HG03139 (cell line): ENCODE results near the gene SGTB.
A peak's percentile ranks its signal among the peaks of the same experiment; 100 is the strongest.
"Not testable (repeated sequence)": the region's sequence is repeated elsewhere in the genome, so short reads cannot be mapped to it uniquely, and the experiment has no call there.

Source experiments
- ATAC-seq: cut with Tn5 transposase; IDR thresholded peaks from one replicate; pipeline ENCODE4 v1.9.1; 2021; ENCODE audit not compliant: unreplicated experiment

Gene SGTB

DNA sequence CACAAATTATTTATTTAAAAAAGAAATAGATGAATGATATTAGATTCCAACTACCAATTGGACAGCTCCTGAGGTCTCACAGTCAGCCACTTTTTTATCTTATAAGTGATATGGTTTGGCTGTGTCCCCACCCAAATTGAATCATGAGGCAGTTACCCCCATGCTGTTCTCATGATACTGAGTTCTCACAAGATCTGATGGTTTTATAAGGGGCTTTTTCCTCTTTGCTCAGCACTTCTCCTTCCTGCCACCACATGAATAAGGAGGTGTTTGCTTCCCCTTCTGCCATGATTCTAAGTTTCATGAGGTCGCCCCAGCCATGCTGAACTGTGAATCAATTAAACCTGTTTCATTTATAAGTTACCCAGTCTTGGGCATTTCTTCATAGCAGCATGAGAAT is 13.0 kb upstream of the SGTB start:
- no peak for ATAC-seq

DNA sequence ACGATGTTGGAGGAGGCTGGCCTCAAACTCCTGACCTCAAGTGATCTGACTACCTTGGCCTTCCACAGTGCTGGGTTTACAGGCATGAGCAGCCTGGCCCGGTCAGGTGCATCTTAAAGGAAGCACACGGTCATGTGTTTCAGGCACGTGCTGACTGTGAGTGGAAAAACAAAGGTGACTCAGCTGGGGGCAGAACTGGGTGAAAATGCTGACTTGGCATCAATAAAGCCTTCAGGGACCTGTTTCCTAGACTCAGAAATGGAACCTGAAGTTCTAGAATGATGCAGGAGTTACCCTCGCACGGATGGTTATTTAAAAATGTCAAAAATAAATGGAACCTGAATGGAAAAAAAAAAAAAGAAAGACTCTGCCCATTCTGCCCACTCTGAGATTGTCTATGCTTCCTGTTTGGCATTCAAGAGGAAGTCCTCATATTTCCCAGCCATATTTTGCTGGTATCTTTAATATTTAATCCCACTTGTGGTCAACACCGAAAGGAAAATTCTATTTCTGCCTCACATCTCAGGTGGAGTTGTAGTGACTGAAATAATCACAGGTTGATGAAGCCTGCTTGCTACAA is 12.4 kb upstream of the SGTB start:
- ATAC-seq, result not testable (repeated sequence)

DNA sequence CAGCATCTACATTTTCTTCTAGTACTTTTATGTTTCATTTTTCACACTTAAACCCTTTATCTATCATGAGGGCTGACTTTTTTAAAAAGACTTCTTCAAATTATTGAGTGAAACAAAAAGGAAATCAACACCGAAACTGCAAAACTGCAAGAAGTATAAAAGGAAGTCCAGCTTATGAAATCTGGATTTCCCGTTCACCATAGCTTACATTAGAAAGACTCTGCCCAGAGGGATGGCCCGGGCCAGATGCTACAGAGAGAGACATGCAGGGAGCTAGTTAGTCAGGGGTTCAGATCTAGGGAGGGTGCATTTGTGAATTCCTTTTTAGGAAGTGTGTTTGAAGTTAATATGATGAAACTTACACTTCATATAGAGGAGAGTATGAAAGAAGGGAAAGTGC is 10.1 kb upstream of the SGTB start:
- not testable (repeated sequence) for ATAC-seq

DNA sequence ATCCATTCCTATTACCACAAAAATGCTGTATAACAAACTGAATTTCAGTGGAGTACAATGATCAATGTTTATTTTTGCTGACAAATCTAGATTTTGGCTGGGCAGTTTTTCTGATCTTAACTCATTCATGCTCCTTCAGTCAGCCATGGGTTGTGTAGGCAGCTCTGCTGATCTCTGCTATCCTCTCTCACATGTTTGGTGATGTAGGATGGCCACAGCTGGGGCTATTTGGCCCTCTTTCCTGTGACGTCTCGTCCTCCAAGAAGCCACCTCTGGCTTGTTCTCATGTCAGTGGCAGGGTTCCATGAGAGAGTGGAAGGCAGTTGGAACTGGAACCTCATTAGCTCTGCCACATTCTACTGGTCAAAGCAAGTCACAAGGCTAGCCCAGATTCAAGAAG is 9.0 kb upstream of the SGTB start:
- ATAC-seq, result no peak

DNA sequence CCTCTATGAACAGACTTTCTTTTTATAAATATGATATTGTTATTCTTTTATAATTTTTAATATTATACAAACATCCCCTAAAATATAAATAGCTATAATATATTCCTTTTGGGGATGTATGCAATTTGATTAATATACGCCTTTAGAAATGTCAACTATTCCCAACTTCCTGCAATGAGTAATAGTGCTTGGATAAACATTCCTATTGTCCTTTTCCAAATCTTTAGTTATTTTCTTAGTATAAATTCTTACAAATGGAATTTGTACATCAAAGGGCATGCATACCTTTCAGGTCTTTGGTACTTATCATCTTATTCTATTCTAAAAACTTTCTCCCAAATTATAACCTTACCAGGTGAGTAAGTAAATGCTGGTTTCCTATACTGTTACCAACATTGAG is 6.3 kb upstream of the SGTB start:
- no peak for ATAC-seq

DNA sequence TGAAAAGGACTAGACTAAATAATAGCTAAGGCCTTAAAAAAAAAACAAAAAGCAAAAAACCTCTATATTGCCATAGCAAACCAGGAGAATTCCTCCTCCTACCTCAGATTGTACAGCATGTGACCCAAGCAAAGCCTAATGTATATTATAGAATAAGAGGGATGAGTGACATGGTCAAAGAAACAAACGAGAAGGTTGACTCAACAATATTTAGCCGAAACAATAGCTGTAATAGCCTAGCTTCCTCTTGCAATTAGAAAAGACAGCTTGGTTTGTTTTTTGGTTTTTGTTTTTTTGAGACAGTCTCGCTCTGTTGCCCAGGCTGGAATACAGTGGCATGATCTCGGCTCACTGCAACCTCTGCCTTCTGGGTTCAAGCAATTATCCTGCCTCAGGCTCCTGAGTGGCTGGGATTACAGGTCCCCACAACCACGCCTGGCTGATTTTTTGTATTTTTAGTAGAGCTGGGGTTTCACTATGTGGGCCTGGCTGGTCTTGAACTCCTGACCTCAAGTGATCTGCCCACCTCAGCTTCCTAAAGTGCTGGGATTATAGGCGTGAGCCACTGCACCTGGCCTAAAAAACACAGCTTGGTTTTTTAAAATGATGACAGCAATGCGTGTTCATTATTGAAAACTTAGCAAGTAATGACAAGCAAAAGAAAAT is 5.7 kb upstream of the SGTB start:
- no peak for ATAC-seq

DNA sequence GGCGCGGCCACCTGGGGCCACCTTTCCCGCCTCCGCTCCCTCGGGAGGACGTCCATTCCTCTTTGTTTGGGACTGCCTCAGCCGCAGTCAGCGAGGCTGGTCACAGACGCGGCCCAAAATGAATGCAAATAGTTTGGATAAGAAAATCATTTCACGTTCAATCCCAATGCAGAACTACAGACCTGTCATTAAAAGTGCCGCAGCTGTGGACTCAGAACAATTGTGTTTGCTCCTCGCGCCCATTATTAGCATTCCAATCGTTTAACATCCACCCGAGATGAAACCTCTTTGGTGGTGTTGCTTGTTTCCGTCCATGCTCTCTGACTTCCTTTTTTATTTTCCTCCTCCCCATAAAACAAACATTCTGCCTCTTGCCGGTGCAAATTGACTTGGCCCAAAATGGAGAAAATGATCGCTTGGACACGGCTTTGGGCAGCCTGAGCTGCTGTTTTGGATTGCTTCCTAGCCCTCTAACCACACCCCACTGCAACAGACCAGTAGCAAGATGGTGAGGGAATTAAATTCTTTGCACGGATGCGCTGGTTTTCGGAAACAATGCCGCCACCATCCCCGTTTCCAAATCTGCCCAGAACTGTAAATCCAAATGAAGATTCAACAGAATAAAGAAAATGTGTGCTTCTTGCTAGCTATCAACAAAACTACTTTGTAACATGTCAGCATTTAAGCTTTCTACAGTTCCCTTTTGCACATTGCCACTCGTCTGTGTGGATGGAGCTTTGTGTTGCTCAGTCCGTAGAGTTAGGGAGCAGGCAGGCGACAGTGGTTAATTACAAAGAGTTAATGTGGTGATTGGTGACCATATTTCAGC is 880 bp upstream of the SGTB start:
- ATAC-seq, result no peak

DNA sequence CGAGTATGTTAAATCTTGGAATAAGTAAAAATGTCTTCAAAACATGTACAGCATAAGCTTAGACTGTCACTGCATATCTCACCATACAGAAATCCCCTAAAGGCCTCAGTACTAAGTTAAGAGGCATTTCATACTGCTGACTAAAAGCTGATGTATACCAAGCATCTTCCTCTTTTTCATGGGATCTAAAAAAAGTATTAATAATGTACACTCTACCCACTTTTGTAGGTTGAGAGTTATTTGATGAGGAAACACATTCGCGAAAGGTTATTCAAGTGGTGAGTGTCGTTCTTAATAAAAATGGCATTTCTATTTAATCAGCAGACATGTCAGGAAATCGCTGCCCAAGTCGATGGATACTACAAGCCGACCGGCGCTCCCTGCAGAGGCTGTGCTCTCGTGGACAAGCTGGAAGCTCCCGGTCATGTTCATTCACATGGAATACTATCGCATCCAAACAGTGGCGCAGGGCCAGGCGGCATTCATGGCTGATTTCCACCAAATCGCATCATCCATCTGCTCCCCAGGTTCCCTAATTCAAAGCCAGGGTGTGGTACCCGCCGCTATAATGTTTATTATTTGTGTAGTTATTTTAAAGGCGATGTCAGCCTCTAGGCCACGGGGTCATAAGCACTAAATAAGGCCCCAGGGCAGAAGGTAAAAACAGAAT is 724 bp downstream of the SGTB start:
- peak; percentile 5 for ATAC-seq

DNA sequence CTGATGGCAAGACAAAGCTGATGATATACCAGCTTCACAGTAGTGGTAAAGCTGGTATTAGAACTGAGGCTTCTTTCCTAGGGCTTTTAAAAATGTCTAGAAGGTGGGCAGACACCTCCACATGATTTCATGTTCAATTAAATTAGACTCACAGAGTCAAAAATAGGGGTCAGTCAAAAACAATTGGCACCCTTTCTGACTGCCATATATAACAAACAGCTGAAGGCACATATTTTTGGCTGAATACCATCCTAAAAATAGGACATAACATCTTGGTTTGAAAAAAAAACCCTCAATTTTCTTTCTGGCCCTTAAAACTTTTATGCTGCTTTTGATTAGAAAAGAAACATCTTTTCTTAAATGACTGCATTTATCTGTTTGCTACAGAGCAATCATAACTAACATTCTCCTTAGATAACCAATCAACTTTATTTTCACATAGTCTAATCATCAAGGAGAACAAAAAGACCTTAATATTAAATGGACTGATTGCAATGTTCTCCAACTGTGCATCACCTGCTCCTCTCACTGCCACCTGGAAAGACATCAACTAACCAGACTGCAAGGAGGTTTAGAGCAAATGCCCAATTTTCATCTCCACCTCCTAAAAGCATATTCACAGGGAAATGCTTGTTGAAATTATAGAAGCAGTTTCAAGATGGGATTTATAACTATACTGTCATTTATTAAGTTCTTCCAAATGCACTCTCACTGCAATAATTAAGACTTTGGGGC is 3.2 kb downstream of the SGTB start:
- ATAC-seq, result no peak

DNA sequence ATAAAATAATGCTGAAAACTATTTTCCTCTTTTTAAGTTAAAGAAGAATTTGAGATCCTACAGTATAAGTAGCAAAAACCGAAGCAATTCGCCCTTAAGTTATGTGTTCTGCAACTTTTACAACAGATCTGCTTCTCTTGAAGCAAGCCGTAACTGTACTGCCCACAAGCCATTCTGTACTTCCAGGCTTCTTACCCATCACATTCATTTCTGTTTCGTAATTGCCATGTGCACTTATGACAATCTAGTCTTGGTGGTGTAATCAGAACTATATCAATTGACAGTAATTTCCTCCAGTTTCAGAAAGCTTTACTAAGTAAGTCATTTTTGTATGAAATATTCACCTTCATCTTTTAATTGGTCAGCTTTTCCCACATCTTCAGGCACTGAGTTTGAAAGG is 13.8 kb downstream of the SGTB start:
- ATAC-seq, result no peak

DNA sequence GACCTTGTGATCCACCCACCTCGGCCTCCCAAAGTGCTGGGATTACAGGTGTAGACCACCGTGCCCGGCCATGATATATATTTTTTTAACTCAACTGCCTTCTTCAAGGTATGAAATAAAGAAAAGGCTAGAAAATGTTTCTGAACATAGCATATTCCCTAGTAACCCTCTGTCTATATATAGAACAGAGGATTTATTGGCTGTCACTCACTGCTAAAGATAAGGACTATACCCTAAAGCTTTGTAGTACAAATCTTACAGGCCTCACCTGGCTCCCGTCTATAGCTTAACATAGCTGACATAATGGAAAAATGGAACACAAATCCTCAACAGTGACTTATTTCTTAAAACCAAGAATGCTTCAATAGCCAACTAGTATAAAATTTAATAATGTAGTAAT is 14.2 kb downstream of the SGTB start:
- no peak for ATAC-seq

DNA sequence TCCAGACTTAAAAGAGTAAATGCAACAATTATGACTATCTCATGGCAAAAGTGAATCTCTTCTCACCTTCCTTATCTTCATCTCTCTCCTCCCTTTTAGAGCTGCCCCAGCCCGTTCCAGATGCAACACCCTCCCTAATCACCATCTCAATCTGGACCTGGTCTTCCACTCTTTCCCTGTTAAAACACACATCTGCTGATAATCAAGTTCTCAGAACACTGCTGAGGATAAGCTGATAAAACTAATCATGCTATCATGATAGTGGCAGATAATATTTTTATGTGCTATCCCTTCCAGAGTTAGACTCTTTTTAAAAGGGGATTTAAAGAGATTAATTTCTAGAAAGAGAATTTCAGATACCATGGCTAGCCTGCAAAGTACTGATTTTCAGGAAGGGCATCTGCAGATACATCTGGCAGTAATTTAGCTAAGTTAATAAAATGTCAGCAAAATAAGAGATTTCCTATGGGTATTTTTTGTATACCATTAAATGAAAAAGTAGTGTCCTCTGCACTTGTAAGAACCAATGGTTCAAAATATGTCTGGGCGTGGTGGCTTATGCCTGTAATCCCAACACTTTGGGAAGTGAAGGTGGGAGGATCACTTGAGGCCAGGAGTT is 17.2 kb downstream of the SGTB start:
- no peak for ATAC-seq

DNA sequence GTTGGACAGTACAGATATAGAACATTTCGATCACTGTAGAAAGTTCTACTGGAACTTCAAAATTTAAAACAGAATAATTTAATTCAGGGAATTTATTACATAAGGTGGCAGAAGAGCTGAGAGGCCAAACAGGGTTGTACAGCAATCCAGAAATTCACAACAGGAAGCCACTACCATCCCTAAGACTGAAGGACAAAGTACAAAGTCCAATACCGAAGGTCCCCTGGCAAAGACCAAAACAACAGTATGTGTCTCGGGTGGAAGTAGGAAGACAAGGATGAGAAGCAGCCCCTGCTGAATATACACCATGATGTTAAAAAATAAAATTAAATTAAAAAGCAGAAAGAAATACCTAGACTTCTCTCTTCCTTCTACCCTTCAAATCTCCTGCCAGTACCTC is 19.9 kb downstream of the SGTB start:
- ATAC-seq, result no peak

DNA sequence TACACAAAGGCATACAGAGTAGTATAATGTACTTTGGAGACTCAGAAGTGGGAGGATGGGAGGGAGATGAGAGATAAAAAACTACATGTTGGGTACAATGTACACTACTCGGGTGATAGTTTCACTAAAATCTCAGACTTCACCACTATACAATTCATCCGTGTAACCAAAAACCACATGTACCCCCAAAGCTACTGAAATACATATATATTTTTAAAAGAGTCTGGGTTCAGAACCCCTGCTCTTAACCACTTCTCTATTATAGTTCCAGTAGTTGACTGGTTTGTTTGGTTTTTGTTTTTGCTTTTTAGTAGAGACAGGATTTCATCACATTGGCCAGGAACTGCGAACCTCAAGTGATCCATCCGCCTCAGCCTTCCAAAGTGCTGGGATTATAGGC is 22.6 kb downstream of the SGTB start:
- no peak for ATAC-seq

DNA sequence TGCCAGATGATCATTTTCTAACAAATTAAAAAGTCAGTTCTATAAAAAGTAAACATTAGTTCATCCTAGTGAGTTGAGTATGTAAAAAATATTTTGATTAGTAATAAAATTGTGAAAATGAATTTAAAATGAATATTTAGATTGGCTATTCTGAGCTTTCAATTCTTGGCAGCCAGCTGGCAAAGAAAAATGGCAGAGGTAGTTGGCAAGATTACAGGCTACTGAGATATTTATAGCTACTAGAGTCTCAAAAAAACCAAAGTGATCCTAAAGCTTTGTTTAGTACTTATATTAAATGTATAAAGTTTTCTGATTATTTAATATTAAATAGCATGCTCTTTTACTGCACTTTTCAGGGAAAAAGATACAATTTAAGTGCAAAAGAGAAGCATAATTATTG is 25.0 kb downstream of the SGTB start:
- ATAC-seq, result no peak

DNA sequence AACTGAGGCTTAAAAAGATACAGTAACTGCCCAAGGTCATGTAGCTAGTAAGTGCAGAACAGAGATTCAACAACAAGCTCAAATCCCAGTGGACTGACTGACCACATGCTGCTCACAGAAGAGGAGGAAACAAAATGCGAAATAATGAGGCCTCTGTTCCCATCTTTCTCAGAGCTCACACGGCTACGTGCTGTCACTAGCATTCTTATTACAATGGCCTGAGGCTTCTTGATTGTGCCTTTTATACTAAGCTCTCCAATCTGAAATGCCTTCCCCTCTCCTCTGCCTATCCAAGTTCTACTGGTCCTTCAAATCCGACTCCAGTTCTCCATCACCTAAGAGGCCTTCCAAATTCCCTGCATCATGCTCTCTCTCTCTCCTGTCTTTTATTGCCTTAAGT is 26.0 kb downstream of the SGTB start:
- ATAC-seq, result no peak

DNA sequence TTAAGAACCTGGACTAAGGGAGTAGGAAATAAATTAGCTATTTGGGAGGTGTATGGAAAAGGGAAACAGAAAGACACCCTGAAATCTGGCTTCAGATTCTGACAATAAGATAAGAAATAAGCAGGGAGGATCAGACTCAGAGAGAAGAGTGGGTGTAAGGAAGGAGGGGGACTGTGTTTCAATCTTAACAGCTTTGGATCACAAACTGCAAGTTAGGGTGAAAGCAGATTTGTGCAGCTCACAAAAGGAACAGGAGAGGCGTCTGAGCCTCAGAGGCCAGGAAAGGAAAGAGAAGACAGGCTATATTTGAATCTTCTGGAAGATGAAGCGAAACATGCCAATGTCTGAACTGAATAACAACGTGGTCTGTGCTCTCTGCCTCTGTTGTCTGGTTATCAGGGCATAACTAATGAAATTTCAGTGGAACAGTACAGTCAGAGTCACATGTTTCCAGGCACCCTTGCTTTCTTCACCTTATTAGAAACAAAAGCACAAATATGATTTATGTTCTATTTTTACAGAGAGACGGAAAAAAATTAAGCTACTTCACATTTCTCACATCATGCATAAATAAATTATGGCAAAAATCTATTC is 26.6 kb downstream of the SGTB start:
- no peak for ATAC-seq

DNA sequence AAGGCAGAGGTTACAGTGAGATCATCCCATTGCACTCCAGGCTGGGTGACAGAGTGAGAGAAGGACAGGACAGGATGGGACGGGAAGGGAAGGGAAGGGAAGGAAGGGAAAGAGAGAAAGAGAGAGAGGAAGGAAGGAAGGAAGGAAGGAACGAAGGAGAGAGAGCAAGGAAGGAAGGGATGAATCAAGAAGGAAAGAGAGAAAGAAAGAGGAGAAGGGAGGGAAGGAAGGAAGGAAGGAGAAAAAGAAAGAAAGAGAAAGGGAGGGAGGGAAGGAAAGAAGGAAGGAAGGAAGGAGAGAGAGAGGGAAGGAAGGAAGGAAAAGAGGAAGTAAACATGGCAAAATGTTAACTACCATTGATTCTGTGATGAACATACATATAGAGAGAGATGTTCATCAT is 28.8 kb downstream of the SGTB start:
- ATAC-seq, result no peak

DNA sequence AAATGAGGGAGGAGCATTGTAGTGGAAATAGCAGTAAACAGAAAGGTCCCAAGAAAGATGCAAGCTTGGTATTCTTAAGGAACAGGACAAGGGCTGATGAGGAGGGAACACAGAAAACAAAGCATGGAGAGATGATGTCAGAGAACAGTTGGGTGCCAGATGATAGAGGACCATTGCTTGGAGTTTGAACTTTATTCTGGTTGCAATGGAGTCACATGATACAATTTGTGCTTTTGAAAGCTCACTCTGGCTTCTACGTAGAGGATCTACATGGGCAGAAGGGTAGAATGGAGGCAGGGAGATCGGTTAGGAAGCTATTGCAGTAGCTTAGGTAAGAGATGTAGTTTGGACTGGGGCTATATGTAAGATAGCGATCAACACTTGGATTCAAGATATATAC is 39.8 kb downstream of the SGTB start:
- ATAC-seq, result no peak

DNA sequence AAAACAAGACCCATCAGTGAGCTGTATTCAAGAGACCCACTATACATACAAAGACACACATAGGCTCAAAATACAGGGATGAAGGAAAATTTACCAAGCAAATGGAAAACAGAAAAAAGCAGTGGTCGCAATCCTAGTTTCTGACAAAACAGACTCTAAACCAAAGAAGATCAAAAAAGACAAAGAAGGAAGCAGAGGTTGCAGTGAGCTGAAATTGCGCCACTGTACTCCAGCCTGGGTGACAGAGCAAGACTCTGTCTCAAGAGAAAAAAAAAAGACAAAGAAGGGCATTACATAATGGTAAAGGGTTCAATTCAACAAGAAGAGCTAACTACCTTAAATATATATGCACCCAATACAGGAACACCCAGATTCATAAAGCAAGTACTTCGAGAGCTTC is 45.9 kb downstream of the SGTB start:
- ATAC-seq, result not testable (repeated sequence)
